ENCODE measurements around the gene RPTOR.

RPTOR gene

DNA sequence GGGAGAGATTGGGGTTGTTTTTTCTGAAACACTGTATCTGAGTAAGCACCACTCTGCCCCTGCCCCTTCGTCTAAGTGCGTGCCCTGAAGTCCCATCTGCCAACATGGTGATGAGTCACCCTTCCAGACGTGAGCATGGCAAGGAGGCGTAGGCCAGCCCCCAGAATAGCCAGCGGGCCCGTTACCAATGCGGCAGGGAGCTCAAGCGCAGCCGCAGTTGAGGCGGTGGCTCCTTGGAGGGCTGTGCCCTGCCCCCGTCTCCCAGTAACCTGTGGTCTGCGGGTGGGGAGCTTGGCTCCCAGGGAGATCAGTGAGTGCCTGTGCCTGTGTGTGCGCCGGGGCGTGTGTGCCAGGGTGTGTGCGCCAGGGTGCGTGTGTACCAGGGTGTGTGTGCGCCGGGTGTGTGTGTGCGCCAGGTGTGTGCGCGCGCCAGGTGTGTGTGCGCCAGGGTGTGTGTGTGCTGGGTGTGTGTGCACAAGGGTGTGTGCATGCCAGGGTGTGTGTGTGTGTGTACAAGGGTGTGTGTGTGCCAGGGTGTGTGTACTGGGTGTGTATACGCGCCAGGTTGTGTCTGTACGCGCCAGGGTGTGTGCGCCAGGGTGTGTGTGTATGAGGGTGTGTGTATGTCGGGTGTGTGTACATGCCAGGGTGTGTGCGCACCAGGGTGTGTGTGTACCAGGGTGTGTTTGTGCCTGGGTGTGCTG lies 348.4 kb downstream of the RPTOR start:
- no peak overlapping the region for H3K9ac ChIP-seq (ENCODE audit: low read depth in 1 of 2, low read length in 2 of 2)
- peaks cover 8 to 25% of the 10 kb centered on the region in 2 donors for H3K36me3 ChIP-seq (ENCODE audit: control insufficient read depth in 1 of 2, insufficient read depth in 2 of 2, low read length in 2 of 2)
- peaks cover 0 to 16% of the 10 kb centered on the region in 2 donors for H3K4me1 ChIP-seq (ENCODE audit: control insufficient read depth in 1 of 2, insufficient read depth in 2 of 2, low read length in 2 of 2)
- peak overlapping the region in 1 of 2 donors; percentile 0 for H3K4me3 ChIP-seq (ENCODE audit: low read depth in 1 of 2, low read length in 2 of 2)
- no peaks in the 10 kb centered on the region for H3K9me3 ChIP-seq (ENCODE audit: control insufficient read depth in 1 of 2, low read length in 2 of 2)
- H3K27ac ChIP-seq (ENCODE audit: low read depth, low read length), result no peak overlapping the region
- H3K27me3 ChIP-seq (ENCODE audit: control insufficient read depth in 1 of 2, insufficient read depth in 2 of 2, low read length in 2 of 2), result no peaks in the 10 kb centered on the region

DNA sequence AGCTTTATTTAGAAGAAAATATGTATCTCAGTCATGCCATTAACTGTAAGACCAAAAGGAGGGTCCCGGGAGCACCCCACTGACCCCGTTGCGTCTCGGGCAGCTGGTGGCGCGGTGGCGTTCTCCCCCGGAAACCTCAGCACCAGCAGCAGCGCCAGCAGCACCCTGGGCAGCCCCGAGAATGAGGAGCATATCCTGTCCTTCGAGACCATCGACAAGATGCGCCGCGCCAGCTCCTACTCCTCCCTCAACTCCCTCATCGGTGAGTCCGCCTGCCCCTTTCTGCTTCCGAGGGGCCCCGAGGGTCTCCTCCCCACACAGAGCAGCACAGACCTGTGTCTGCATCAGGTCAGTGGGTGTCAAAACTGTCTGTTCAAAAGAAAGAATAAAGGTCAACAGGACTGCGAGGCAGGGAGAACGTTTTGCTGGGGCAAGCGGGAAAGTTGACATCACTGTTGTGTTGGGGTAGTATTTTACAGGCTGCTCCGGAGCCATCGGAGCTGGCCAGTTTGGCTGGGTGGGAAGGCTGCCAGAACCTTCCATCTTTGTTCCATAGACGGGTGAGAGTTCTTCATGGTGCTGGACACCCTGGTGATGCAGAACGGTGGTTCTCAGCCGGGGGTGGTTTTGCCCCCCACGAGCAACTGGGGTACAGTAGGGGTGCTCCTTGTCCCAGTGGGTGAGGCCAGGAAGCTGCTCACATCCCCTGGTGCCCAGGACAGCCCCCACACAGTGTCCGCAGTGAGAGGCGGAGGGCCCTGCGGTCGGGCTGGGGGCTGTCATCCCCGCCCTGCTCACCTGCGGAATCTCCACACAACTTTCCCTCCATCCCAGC lies 349.2 kb downstream of the RPTOR start:
- Histone ChIP-seq H3K27ac (ENCODE audit: low read depth, low read length) (no peak overlapping the region), H3K9me3 (ENCODE audit: control insufficient read depth in 1 of 2, low read length in 2 of 2) (no peaks in the 10 kb centered on the region), H3K27me3 (ENCODE audit: control insufficient read depth in 1 of 2, insufficient read depth in 2 of 2, low read length in 2 of 2) (no peaks in the 10 kb centered on the region), H3K36me3 (ENCODE audit: control insufficient read depth in 1 of 2, insufficient read depth in 2 of 2, low read length in 2 of 2) (peaks cover 4 to 25% of the 10 kb centered on the region in 2 donors), H3K4me1 (ENCODE audit: control insufficient read depth in 1 of 2, insufficient read depth in 2 of 2, low read length in 2 of 2) (peaks cover 0 to 16% of the 10 kb centered on the region in 2 donors), H3K4me3 (ENCODE audit: low read depth in 1 of 2, low read length in 2 of 2) (no peak overlapping the region), H3K9ac (ENCODE audit: low read depth in 1 of 2, low read length in 2 of 2) (no peak overlapping the region)

DNA sequence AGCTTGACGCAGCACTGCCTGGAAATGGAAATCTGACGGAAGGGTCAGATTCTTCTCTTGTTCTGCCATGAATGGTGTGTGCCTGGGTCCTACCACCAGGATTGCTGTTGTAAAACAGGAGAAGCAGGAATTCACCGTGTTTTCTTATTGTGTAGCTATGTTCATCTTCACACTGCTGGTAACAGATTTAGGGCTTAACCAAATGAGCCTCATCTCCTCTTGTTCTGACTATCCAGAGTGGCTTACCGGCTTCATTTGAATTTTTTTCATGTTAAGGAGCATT lies 349.7 kb downstream of the RPTOR start:
- Histone ChIP-seq H3K9me3 (ENCODE audit: control insufficient read depth in 1 of 2, low read length in 2 of 2) (no peaks in the 10 kb centered on the region), H3K36me3 (ENCODE audit: control insufficient read depth in 1 of 2, insufficient read depth in 2 of 2, low read length in 2 of 2) (peaks cover 4 to 28% of the 10 kb centered on the region in 2 donors), H3K9ac (ENCODE audit: low read depth in 1 of 2, low read length in 2 of 2) (no peak overlapping the region), H3K27ac (ENCODE audit: low read depth, low read length) (no peak overlapping the region), H3K4me3 (ENCODE audit: low read depth in 1 of 2, low read length in 2 of 2) (no peak overlapping the region), H3K4me1 (ENCODE audit: control insufficient read depth in 1 of 2, insufficient read depth in 2 of 2, low read length in 2 of 2) (peaks cover 0 to 16% of the 10 kb centered on the region in 2 donors), H3K27me3 (ENCODE audit: control insufficient read depth in 1 of 2, insufficient read depth in 2 of 2, low read length in 2 of 2) (no peaks in the 10 kb centered on the region)

DNA sequence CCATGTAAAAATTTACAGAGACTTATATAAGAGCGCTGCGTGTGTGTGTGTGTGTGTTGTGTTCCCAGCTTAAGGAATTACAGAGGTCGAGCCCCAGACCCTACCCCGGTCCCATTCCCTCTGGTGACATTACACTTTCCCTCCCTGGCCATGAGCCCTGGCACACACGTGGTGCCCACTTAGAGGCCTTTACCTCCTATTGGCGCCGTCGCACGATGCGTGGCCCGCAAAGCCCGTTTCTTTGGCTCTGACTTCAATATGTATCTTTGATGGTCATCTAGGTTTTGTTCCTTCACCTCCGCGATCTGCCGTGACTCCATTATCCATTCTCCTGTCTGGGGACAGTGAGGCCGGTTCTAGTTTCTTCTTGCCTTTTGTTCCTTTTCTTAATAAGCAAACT lies 350.1 kb downstream of the RPTOR start:
- Histone ChIP-seq H3K4me3 (ENCODE audit: low read depth in 1 of 2, low read length in 2 of 2) (no peak overlapping the region), H3K27ac (ENCODE audit: low read depth, low read length) (no peak overlapping the region), H3K4me1 (ENCODE audit: control insufficient read depth in 1 of 2, insufficient read depth in 2 of 2, low read length in 2 of 2) (peaks cover 0 to 16% of the 10 kb centered on the region in 2 donors), H3K9ac (ENCODE audit: low read depth in 1 of 2, low read length in 2 of 2) (no peak overlapping the region), H3K36me3 (ENCODE audit: control insufficient read depth in 1 of 2, insufficient read depth in 2 of 2, low read length in 2 of 2) (peaks cover 4 to 28% of the 10 kb centered on the region in 2 donors), H3K27me3 (ENCODE audit: control insufficient read depth in 1 of 2, insufficient read depth in 2 of 2, low read length in 2 of 2) (no peaks in the 10 kb centered on the region), H3K9me3 (ENCODE audit: control insufficient read depth in 1 of 2, low read length in 2 of 2) (no peaks in the 10 kb centered on the region)

DNA sequence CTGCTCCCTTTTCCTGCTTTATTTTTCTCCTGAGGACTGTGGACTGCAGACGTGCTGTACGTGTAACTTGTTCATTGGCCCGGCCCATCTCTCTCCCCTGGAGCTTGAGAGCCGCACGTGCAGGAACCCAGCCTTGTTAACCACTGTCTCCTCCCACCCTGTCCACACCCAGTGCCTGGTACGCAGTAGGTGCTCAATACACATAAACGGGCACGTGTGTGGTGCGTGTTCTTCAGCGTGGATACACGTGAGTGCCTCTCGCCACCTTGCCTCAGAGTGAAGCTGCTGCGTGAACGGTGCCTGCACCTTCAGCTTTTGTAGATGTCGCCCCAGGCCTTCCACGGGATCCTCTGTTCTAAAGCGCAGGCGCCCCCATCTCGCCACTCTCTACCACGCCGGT lies 350.7 kb downstream of the RPTOR start:
- H3K36me3 ChIP-seq (ENCODE audit: control insufficient read depth in 1 of 2, insufficient read depth in 2 of 2, low read length in 2 of 2), result peaks cover 4 to 28% of the 10 kb centered on the region in 2 donors
- peaks cover 0 to 16% of the 10 kb centered on the region in 2 donors for H3K4me1 ChIP-seq (ENCODE audit: control insufficient read depth in 1 of 2, insufficient read depth in 2 of 2, low read length in 2 of 2)
- no peak overlapping the region for H3K27ac ChIP-seq (ENCODE audit: low read depth, low read length)
- H3K9ac ChIP-seq (ENCODE audit: low read depth in 1 of 2, low read length in 2 of 2), result no peak overlapping the region
- no peaks in the 10 kb centered on the region for H3K9me3 ChIP-seq (ENCODE audit: control insufficient read depth in 1 of 2, low read length in 2 of 2)
- no peaks in the 10 kb centered on the region for H3K27me3 ChIP-seq (ENCODE audit: control insufficient read depth in 1 of 2, insufficient read depth in 2 of 2, low read length in 2 of 2)
- no peak overlapping the region for H3K4me3 ChIP-seq (ENCODE audit: low read depth in 1 of 2, low read length in 2 of 2)

DNA sequence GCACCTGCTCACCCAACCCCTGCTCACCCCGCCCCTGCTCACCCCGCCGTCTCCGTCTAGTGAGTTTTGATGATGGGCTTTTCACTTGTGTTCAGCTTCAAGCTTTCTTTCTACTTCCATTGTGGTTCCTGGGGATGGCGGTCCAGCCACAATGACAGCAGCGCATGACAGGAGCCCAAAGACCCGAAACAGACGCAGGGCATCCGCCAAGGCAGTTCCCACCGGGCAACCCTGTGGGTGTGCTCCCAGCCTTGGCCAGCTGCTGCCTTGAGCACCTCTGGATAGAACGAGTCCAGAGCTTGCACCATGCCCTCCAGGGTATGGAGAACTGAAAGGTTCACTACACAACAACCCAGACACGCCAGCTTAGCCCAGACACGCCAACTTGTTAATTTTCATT lies 354.1 kb downstream of the RPTOR start:
- no peak overlapping the region for H3K4me3 ChIP-seq (ENCODE audit: low read depth in 1 of 2, low read length in 2 of 2)
- no peaks in the 10 kb centered on the region for H3K4me1 ChIP-seq (ENCODE audit: control insufficient read depth in 1 of 2, insufficient read depth in 2 of 2, low read length in 2 of 2)
- no peak overlapping the region for H3K9ac ChIP-seq (ENCODE audit: low read depth in 1 of 2, low read length in 2 of 2)
- no peaks in the 10 kb centered on the region for H3K9me3 ChIP-seq (ENCODE audit: control insufficient read depth in 1 of 2, low read length in 2 of 2)
- H3K36me3 ChIP-seq (ENCODE audit: control insufficient read depth in 1 of 2, insufficient read depth in 2 of 2, low read length in 2 of 2), result peaks cover 9 to 30% of the 10 kb centered on the region in 2 donors
- no peak overlapping the region for H3K27ac ChIP-seq (ENCODE audit: low read depth, low read length)
- H3K27me3 ChIP-seq (ENCODE audit: control insufficient read depth in 1 of 2, insufficient read depth in 2 of 2, low read length in 2 of 2), result no peaks in the 10 kb centered on the region

DNA sequence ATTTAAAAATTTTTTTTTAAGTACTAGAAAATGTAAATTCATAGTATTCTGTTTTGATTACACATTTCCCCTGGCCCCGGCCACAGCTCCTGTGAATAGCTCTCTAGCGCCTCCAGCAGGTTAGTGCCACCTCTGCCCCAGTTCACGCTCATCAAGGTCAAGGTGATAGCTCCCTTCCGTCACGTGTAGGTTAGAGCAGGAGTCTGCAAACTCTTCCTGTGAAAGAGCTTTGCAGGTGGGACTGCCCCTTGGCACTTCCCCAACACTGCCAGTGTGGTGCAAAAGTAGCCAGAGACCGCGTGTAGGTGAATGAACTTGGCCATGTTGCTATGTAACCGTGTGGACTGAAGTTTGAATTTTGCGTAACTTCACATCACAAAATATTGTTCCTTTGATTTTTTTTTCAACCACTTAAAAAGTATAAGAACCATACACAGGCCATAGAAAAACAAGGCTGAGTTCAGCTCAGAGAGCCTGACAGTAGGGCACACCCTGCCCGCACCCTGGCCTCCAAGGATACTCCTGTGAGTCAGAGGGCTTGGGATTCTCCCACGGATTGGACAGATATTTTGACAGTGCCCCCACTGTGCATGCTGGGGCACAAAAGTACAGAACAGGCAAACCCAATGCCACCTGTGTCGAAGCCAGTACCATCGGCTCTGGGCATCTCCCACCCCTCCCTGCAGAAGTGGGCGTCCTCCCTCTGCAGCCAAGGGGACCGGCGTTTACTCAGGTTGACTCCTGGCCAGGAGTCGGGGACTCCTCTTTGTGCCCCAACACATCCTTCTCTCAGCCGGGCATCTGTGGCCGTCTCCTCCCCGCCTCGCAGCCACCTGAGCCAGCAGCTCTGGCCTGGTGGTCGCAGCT lies 355.0 kb downstream of the RPTOR start:
- Histone ChIP-seq H3K4me1 (ENCODE audit: control insufficient read depth in 1 of 2, insufficient read depth in 2 of 2, low read length in 2 of 2) (no peaks in the 10 kb centered on the region), H3K4me3 (ENCODE audit: low read depth in 1 of 2, low read length in 2 of 2) (no peak overlapping the region), H3K27me3 (ENCODE audit: control insufficient read depth in 1 of 2, insufficient read depth in 2 of 2, low read length in 2 of 2) (no peaks in the 10 kb centered on the region), H3K27ac (ENCODE audit: low read depth, low read length) (no peak overlapping the region), H3K36me3 (ENCODE audit: control insufficient read depth in 1 of 2, insufficient read depth in 2 of 2, low read length in 2 of 2) (peaks cover 6 to 27% of the 10 kb centered on the region in 2 donors), H3K9me3 (ENCODE audit: control insufficient read depth in 1 of 2, low read length in 2 of 2) (no peaks in the 10 kb centered on the region), H3K9ac (ENCODE audit: low read depth in 1 of 2, low read length in 2 of 2) (no peak overlapping the region)

DNA sequence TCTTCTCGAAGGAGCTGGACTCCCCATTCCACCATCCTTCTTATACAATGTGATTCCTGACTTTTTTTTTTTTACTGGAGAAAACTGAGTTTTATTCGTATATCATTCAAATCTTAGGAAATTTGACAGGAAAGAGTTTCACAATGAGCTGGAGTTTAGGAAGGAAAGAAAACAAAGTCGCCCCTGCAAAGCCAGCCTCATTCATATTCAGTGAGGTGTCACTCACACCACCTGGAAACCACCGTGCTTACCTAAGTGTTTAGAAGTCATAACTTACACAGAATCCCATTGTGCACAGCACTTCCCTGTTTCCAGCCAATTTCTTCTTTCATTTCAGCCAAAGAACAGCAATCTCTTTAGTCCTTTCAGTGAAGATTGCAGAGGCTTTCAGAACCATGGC lies 356.7 kb downstream of the RPTOR start:
- Histone ChIP-seq H3K4me1 (ENCODE audit: control insufficient read depth in 1 of 2, insufficient read depth in 2 of 2, low read length in 2 of 2) (no peaks in the 10 kb centered on the region), H3K27ac (ENCODE audit: low read depth, low read length) (no peak overlapping the region), H3K36me3 (ENCODE audit: control insufficient read depth in 1 of 2, insufficient read depth in 2 of 2, low read length in 2 of 2) (peaks cover 8 to 24% of the 10 kb centered on the region in 2 donors), H3K9me3 (ENCODE audit: control insufficient read depth in 1 of 2, low read length in 2 of 2) (no peaks in the 10 kb centered on the region), H3K27me3 (ENCODE audit: control insufficient read depth in 1 of 2, insufficient read depth in 2 of 2, low read length in 2 of 2) (no peaks in the 10 kb centered on the region), H3K9ac (ENCODE audit: low read depth in 1 of 2, low read length in 2 of 2) (no peak overlapping the region), H3K4me3 (ENCODE audit: low read depth in 1 of 2, low read length in 2 of 2) (no peak overlapping the region)

DNA sequence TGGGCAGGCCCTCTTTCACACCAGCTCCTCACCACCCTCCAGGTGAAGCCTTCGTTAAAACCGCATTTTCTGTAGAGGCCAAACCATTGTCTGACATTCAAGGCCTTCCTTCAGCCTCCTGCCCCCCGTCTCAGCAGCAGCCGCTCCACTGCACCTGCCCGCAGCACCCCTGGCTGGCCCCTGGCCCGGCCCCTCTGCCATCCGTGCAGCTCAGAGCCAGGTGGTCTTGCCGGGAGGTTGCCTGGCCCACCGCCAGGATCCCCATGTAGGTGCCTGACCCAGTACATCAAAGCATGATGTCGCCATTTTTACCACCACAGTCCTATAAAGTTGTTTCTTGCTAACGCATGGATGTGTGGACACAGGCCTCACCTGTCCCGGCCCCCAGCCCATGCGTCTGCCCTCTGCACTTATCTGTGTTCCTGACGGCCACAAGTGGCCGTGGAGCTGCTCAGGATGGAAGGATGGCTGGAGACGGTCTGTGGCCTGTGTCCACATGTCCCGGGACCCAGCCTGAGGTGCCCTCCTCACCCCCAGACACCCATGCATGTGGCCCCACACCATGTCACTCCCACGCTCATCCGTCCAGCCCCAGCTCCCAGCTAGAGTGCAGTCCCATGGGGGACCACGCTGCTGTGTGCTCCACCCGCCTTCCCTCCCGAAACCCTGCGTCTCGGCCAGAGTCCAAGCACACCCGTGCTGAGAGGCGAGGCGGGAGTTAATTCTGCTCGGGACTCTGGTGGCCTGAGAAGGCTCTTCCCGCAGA lies 357.7 kb downstream of the RPTOR start:
- Histone ChIP-seq H3K4me3 (ENCODE audit: low read depth in 1 of 2, low read length in 2 of 2) (no peak overlapping the region), H3K27me3 (ENCODE audit: control insufficient read depth in 1 of 2, insufficient read depth in 2 of 2, low read length in 2 of 2) (no peaks in the 10 kb centered on the region), H3K9ac (ENCODE audit: low read depth in 1 of 2, low read length in 2 of 2) (no peak overlapping the region), H3K9me3 (ENCODE audit: control insufficient read depth in 1 of 2, low read length in 2 of 2) (no peaks in the 10 kb centered on the region), H3K4me1 (ENCODE audit: control insufficient read depth in 1 of 2, insufficient read depth in 2 of 2, low read length in 2 of 2) (no peaks in the 10 kb centered on the region), H3K36me3 (ENCODE audit: control insufficient read depth in 1 of 2, insufficient read depth in 2 of 2, low read length in 2 of 2) (peaks cover 8 to 30% of the 10 kb centered on the region in 2 donors), H3K27ac (ENCODE audit: low read depth, low read length) (no peak overlapping the region)
